CMK (cell line): Measurements from ENCODE around the gene SLC45A1.

Source experiments
- DNase-seq: peaks from one replicate; pipeline ENCODE4 v3.0.0-alpha.2; 2010; ENCODE audit warnings: low read depth

Gene SLC45A1

GRCh38 chr1:8386247-8386646 is 68.3 kb downstream of the SLC45A1 start:
- no peak for DNase-seq

- no peak for DNase-seq
These were observed 71.0 kb downstream of the SLC45A1 start for GRCh38 chr1:8388732-8389562.

- no peak for DNase-seq
These were observed 72.1 kb downstream of the SLC45A1 start for GRCh38 chr1:8389958-8390535.

- DNase-seq: no peak
These were observed 72.8 kb downstream of the SLC45A1 start for GRCh38 chr1:8390707-8391106.

- DNase-seq: no peak
These were observed 74.6 kb downstream of the SLC45A1 start for GRCh38 chr1:8392522-8392921.
